ENCODE results near the gene KAZN.

The KAZN gene

GRCh38 chr1:14572861-14573260, 25.6 kb upstream of the KAZN start:
- no peak for TF ChIP-seq GATA2 (IDR thresholded peaks at IDR 0.05; ENCODE audit: low read depth, low read length)
- no peak for TF ChIP-seq GATA3 (IDR thresholded peaks at IDR 0.05; ENCODE audit: low read depth, low read length)

- TF ChIP-seq GATA2 (IDR thresholded peaks at IDR 0.05; ENCODE audit: low read depth, low read length) (no peak), GATA3 (IDR thresholded peaks at IDR 0.05; ENCODE audit: low read depth, low read length) (no peak)
Measured at GRCh38 chr1:14576155-14576554, 22.3 kb upstream of the KAZN start.

- TF ChIP-seq GATA3 (IDR thresholded peaks at IDR 0.05; ENCODE audit: low read depth, low read length): no peak
- TF ChIP-seq GATA2 (IDR thresholded peaks at IDR 0.05; ENCODE audit: low read depth, low read length): no peak
Measured at GRCh38 chr1:14577261-14577660, 21.2 kb upstream of the KAZN start.

- TF ChIP-seq GATA3 (IDR thresholded peaks at IDR 0.05; ENCODE audit: low read depth, low read length): no peak
- TF ChIP-seq GATA2 (IDR thresholded peaks at IDR 0.05; ENCODE audit: low read depth, low read length): no peak
Measured at GRCh38 chr1:14578156-14578555, 20.3 kb upstream of the KAZN start.

- TF ChIP-seq GATA2 (IDR thresholded peaks at IDR 0.05; ENCODE audit: low read depth, low read length) (no peak), GATA3 (IDR thresholded peaks at IDR 0.05; ENCODE audit: low read depth, low read length) (no peak)
Measured at GRCh38 chr1:14580986-14581385, 17.5 kb upstream of the KAZN start.

- TF ChIP-seq GATA2 (IDR thresholded peaks at IDR 0.05; ENCODE audit: low read depth, low read length): no peak
- no peak for TF ChIP-seq GATA3 (IDR thresholded peaks at IDR 0.05; ENCODE audit: low read depth, low read length)
Measured at GRCh38 chr1:14583788-14584187, 14.7 kb upstream of the KAZN start.

GRCh38 chr1:14585728-14586127, 12.8 kb upstream of the KAZN start:
- peak; percentile 46 for TF ChIP-seq GATA3 (IDR thresholded peaks at IDR 0.05; ENCODE audit: low read depth, low read length)
- peak; percentile 88 for TF ChIP-seq GATA2 (IDR thresholded peaks at IDR 0.05; ENCODE audit: low read depth, low read length)

GRCh38 chr1:14590411-14591180, 7.9 kb upstream of the KAZN start:
- TF ChIP-seq GATA3 (IDR thresholded peaks at IDR 0.05; ENCODE audit: low read depth, low read length) (no peak), GATA2 (IDR thresholded peaks at IDR 0.05; ENCODE audit: low read depth, low read length) (no peak)

GRCh38 chr1:14591600-14591999, 6.9 kb upstream of the KAZN start:
- TF ChIP-seq GATA3 (IDR thresholded peaks at IDR 0.05; ENCODE audit: low read depth, low read length): no peak
- no peak for TF ChIP-seq GATA2 (IDR thresholded peaks at IDR 0.05; ENCODE audit: low read depth, low read length)

GRCh38 chr1:14592004-14592631, 6.4 kb upstream of the KAZN start:
- TF ChIP-seq GATA2 (IDR thresholded peaks at IDR 0.05; ENCODE audit: low read depth, low read length): no peak
- no peak for TF ChIP-seq GATA3 (IDR thresholded peaks at IDR 0.05; ENCODE audit: low read depth, low read length)

GRCh38 chr1:14593302-14593701, 5.2 kb upstream of the KAZN start:
- TF ChIP-seq GATA2 (IDR thresholded peaks at IDR 0.05; ENCODE audit: low read depth, low read length) (no peak), GATA3 (IDR thresholded peaks at IDR 0.05; ENCODE audit: low read depth, low read length) (no peak)

- no peak for TF ChIP-seq GATA3 (IDR thresholded peaks at IDR 0.05; ENCODE audit: low read depth, low read length)
- no peak for TF ChIP-seq GATA2 (IDR thresholded peaks at IDR 0.05; ENCODE audit: low read depth, low read length)
Measured at GRCh38 chr1:14594045-14594444, 4.4 kb upstream of the KAZN start.

GRCh38 chr1:14596591-14596990, 1.9 kb upstream of the KAZN start:
- TF ChIP-seq GATA3 (IDR thresholded peaks at IDR 0.05; ENCODE audit: low read depth, low read length) (no peak), GATA2 (IDR thresholded peaks at IDR 0.05; ENCODE audit: low read depth, low read length) (no peak)

- TF ChIP-seq GATA2 (IDR thresholded peaks at IDR 0.05; ENCODE audit: low read depth, low read length): no peak
- TF ChIP-seq GATA3 (IDR thresholded peaks at IDR 0.05; ENCODE audit: low read depth, low read length): no peak
Measured at GRCh38 chr1:14597343-14598006, 1.0 kb upstream of the KAZN start.

Data from SH-SY5Y (cell line).